ENCODE measurements around the gene TAL1.
A peak's percentile ranks its signal among the peaks of the same experiment; 100 is the strongest.

DNA sequence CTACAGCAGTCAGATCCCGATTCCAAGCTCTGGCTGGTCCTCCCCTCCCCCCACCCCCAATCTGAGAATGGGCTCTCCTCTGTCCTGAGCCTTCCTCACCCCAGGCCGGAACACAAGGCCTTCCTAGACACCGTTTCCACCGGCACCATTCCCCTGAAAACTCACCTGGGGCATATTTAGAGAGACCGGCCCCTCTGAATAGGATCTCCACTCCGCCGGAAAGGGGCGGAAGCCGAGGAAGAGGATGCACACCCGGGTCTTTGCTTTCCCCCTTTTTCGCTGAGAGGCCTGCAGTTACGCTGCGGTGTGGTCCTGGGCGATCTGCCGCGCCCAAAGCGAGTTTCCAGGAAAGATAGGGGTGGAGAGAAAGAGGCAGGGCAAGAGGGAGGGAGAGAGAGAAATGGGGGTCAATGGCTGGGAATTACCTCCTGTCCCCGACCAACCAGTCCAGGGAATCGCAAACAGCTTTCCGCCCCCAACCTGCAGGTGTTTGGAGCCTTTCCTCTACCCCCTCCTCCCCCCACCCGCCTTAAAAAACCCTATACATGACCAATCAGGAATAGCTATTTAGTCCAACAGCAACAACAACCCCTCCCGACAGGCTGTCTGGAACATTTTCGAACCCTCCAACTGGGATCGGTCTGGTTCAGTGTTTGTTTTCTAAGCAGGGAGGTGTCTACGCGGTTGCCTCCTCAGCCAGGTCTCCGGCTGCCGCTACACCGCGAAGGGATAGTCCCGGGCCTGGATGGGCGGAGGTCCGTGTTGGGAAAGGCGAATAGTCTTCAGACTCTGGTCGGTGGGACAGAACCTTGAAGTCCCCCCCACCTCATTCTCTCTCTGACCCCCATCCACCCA is 2.8 kb downstream of the TAL1 start:
- TF ChIP-seq EZH2 (IDR thresholded peaks at IDR 0.05; ENCODE audit: borderline replicate concordance, low read length): peak; percentile 64
- TF ChIP-seq, protein P1, sequence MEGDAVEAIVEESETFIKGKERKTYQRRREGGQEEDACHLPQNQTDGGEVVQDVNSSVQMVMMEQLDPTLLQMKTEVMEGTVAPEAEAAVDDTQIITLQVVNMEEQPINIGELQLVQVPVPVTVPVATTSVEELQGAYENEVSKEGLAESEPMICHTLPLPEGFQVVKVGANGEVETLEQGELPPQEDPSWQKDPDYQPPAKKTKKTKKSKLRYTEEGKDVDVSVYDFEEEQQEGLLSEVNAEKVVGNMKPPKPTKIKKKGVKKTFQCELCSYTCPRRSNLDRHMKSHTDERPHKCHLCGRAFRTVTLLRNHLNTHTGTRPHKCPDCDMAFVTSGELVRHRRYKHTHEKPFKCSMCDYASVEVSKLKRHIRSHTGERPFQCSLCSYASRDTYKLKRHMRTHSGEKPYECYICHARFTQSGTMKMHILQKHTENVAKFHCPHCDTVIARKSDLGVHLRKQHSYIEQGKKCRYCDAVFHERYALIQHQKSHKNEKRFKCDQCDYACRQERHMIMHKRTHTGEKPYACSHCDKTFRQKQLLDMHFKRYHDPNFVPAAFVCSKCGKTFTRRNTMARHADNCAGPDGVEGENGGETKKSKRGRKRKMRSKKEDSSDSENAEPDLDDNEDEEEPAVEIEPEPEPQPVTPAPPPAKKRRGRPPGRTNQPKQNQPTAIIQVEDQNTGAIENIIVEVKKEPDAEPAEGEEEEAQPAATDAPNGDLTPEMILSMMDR (conservative IDR thresholded peaks at IDR 0.05 in 1 of 2, IDR thresholded peaks at IDR 0.05 in 1 of 2; ENCODE audit: extremely low read depth in 1 of 2, insufficient read depth in 1 of 2, low read depth in 1 of 2, low read length in 2 of 2): no peak
